ENCODE measurements around the gene AHDC1. TPM values are rescaled to one million over a fixed set of nuclear protein-coding genes. Genes with fewer than 3 reads are reported as not detected.

AHDC1 gene
- total and polyA plus RNA-seq, 8 donors: 10.4 to 27.5 (median 14.9) TPM

DNA sequence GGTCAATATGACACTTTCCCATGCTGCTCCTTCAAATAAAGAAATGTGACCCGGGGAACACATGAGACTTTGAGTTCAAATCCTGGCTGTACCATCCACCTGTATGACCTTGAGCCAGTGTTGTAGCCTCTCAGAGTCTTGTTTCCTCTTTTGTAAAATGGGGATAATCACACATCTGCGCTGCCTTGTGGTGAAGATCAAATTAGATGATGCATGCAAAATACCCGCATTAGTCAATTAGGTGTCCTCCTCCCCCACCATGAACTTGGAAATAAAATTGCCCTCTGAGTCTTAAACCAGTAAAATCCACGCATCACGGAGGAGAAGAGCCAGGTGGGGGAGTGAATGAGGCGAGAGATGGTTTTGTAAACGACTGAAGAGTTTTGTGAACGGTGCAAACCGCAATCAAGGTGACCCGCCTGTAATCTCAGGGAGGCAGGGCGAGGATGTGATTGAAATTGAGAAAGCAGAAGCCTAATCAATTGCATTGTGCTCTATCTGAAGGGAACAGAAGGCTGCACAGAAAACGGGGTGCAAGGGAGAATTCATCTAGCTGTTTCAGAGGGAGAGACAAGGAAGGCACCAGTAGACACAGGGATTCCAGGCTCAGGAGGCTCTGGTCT is 5.8 kb upstream of the AHDC1 start:
- intact Hi-C loops (cut with DNase I): loop anchor here in 2 of 3 donors (5.0 kb wide), 3 partner anchors 53 to 207 kb away; no protein-coding TSS in a partner anchor
- DNase-seq: no peak
- 57 to 67% methylated on average over 12 of the region's 12 CpGs for WGBS, 2 donors
- TF ChIP-seq, protein P1, sequence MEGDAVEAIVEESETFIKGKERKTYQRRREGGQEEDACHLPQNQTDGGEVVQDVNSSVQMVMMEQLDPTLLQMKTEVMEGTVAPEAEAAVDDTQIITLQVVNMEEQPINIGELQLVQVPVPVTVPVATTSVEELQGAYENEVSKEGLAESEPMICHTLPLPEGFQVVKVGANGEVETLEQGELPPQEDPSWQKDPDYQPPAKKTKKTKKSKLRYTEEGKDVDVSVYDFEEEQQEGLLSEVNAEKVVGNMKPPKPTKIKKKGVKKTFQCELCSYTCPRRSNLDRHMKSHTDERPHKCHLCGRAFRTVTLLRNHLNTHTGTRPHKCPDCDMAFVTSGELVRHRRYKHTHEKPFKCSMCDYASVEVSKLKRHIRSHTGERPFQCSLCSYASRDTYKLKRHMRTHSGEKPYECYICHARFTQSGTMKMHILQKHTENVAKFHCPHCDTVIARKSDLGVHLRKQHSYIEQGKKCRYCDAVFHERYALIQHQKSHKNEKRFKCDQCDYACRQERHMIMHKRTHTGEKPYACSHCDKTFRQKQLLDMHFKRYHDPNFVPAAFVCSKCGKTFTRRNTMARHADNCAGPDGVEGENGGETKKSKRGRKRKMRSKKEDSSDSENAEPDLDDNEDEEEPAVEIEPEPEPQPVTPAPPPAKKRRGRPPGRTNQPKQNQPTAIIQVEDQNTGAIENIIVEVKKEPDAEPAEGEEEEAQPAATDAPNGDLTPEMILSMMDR (IDR thresholded peaks at IDR 0.05): no peak
- no peak for ATAC-seq
- H3K27ac ChIP-seq: no peak overlapping the region
- no peak overlapping the region for H3K4me3 ChIP-seq
- no peak for FAIRE-seq
- no peaks in the 10 kb centered on the region for H3K36me3 ChIP-seq
- no peaks in the 10 kb centered on the region for H3K27me3 ChIP-seq
- H3K9me3 ChIP-seq: no peaks in the 10 kb centered on the region
- H3K4me1 ChIP-seq: no peaks in the 10 kb centered on the region

DNA sequence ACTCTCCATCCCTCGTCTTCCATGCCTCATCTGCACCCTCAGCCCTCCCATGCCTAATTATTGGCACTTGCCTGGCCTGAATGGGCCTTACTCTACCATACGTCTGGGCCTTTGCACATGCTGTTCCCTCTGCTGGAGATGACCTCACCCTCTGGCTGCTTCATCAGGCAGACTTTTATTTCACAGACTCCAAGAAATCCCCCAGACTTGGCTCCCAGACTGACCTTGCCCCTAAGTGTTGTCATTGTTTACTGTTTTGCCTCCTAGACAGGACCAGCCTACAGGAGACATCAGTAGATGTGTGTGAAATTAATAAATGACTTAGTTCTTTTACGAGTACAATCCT is 5.2 kb upstream of the AHDC1 start:
- H3K27ac ChIP-seq: no peak overlapping the region
- no peaks in the 10 kb centered on the region for H3K27me3 ChIP-seq
- TF ChIP-seq, protein P1 (IDR thresholded peaks at IDR 0.05): no peak
- FAIRE-seq (no peak), DNase-seq (no peak), ATAC-seq (no peak)
- H3K36me3 ChIP-seq: no peaks in the 10 kb centered on the region
- H3K9me3 ChIP-seq: no peaks in the 10 kb centered on the region
- WGBS, 2 donors: 46 to 47% methylated on average over 3 of the region's 3 CpGs
- intact Hi-C loops (cut with DNase I): loop anchor here in 2 of 3 donors (5.0 kb wide), 3 partner anchors 53 to 207 kb away; no protein-coding TSS in a partner anchor
- H3K4me1 ChIP-seq: no peaks in the 10 kb centered on the region
- no peak overlapping the region for H3K4me3 ChIP-seq

DNA sequence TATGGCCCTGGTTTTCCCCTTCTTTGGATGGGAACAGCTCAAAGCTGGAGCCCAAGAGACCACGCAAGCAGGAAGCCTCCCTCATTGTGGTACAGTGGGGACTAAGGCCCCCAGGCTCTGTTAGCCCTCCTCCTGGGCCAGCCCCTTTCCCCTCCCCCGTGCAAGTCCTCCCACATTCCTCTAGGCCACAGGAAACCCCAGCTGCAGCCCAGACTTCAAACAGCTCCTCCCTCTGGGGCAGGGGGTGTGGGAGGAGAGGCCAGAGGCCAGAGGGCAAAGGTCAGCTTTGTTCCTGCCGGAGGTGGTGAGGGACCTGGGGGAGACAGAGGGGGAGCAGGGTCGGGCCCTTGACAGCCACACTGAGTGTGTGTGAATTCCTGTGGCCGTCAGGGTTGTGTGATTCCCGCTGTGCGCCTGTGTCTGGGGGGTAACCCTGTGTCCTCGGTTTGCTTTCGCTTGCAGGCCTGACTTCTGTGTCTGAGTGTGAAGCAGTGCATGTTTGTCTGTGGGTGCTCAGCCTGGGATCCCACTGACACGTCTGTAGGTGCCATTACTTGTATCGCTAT is 3.4 kb upstream of the AHDC1 start:
- Histone ChIP-seq H3K4me3 (no peak overlapping the region), H3K36me3 (no peaks in the 10 kb centered on the region), H3K27me3 (no peaks in the 10 kb centered on the region), H3K27ac (no peak overlapping the region), H3K4me1 (no peaks in the 10 kb centered on the region), H3K9me3 (no peaks in the 10 kb centered on the region)
- no peak for ATAC-seq
- intact Hi-C loops (cut with DNase I): loop anchor here in 2 of 3 donors (5.0 kb wide), 3 partner anchors 55 to 205 kb away; no protein-coding TSS in a partner anchor
- WGBS, 2 donors: 59 to 62% methylated on average over 10 to 11 of the region's 11 CpGs
- FAIRE-seq: no peak
- DNase-seq: no peak
- TF ChIP-seq, protein P1 (IDR thresholded peaks at IDR 0.05): no peak

DNA sequence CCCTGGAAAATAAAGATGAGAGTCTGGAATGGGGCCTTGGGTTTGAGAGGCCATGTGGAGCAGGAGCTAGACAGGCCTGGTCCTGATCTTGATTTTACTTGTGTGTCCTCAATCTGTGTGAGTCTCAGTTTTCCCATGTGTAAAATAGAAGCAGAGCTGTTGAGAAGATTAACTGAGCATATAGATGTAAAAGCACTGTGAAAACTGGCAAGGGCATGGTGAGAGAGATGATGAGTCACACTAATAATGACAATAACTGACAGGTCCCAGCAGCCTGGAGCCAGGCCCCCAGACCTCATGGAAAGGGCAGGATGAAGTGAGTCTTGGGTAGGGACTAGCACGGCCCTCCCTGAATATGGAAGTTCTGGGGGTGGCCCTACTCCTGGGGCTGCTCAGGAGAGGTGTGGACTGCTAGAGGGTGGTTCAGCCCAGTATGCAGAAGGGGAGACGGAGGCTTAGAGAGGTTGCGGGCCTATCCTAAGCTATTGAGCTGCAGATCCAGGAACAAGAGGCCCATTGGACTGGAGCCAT is 2.8 kb upstream of the AHDC1 start:
- intact Hi-C loops (cut with DNase I): loop anchor here in 2 of 3 donors (5.0 kb wide), 3 partner anchors 56 to 204 kb away; no protein-coding TSS in a partner anchor
- WGBS, 2 donors: 71 to 77% methylated on average over 3 of the region's 3 CpGs

More for the DNA sequence above, 2.8 kb upstream of the AHDC1 start:
- H3K27ac ChIP-seq: no peak overlapping the region
- no peak overlapping the region for H3K4me3 ChIP-seq
- H3K36me3 ChIP-seq: no peaks in the 10 kb centered on the region
- H3K27me3 ChIP-seq: no peaks in the 10 kb centered on the region
- H3K9me3 ChIP-seq: no peaks in the 10 kb centered on the region
- TF ChIP-seq, protein P1 (IDR thresholded peaks at IDR 0.05): no peak
- ATAC-seq: no peak
- peaks cover 0 to 5% (median 3%) of the 10 kb centered on the region in 3 donors for H3K4me1 ChIP-seq
- no peak for FAIRE-seq
- DNase-seq: no peak

Data from pancreas (tissue), 10 donors.